H1 (cell line): ENCODE measurements around the gene TRAPPC5. TPM values are rescaled to one million over a fixed set of nuclear protein-coding genes. Genes with fewer than 3 reads are reported as not detected.

Experiments used
- CTCF ChIA-PET: fragments of 300-600 bp; sonication (Branson Sonifier 250); formaldehyde crosslinking; loops from one replicate; lab custom pipeline; 2021; ENCODE audit not compliant: partially characterized antibody; lab: Charles Lee
- POLR2A ChIA-PET: fragments of 300-600 bp; sonication (Branson Sonifier 250); formaldehyde crosslinking; loops from one replicate; lab custom pipeline; 2021; ENCODE audit warnings: inconsistent platforms; ENCODE audit not compliant: partially characterized antibody; lab: Charles Lee
- DNase-seq, 2 experiments: peaks; one replicate each; pipeline versions ENCODE4 v3.0.0 to v3.0.0-alpha.2; 2010 to 2022; ENCODE audit warnings: low spot score in 2 of 2, low read depth in 1 of 2, mixed read lengths in 1 of 2
- FAIRE-seq: peaks from 2 replicates; lab custom pipeline; 2011; peaks lifted over from hg19 to GRCh38; lab: Jason Lieb, UNC
- H2AFZ ChIP-seq: 2 replicates; pipeline ENCODE4 v1.8.1; 2012; ENCODE audit warnings: low read length, inconsistent platforms
- H2AK5ac ChIP-seq: 2 replicates; pipeline ENCODE4 v1.6.1; 2013; ENCODE audit warnings: low read depth, low read length
- H2BK120ac ChIP-seq: replicated peaks from 2 replicates; pipeline ENCODE3; 2013; ENCODE audit warnings: low read depth, low read length, inconsistent platforms
- H2BK12ac ChIP-seq: 2 replicates; pipeline ENCODE4 v1.6.1; 2013; ENCODE audit warnings: low read depth, low read length
- H2BK15ac ChIP-seq: 2 replicates; pipeline ENCODE4 v1.6.1; 2013; ENCODE audit warnings: low read length
- H2BK20ac ChIP-seq: 2 replicates; pipeline ENCODE4 v1.6.1; 2013; ENCODE audit warnings: low read length
- H2BK5ac ChIP-seq: 2 replicates; pipeline ENCODE4 v1.6.1; 2013; ENCODE audit warnings: low read depth, low read length
- H3K14ac ChIP-seq: 2 replicates; pipeline ENCODE4 v1.6.1; 2013; ENCODE audit warnings: inconsistent platforms; ENCODE audit not compliant: insufficient read length
- H3K18ac ChIP-seq: 2 replicates; pipeline ENCODE4 v1.6.1; 2013; ENCODE audit warnings: low read length; ENCODE audit errors: extremely low read depth
- H3K23ac ChIP-seq: 2 replicates; pipeline ENCODE4 v1.6.1; 2013; ENCODE audit warnings: inconsistent platforms; ENCODE audit not compliant: insufficient read length
- H3K23me2 ChIP-seq: 2 replicates; pipeline ENCODE4 v1.6.1; 2013; ENCODE audit warnings: low read depth, low read length
- H3K27ac ChIP-seq: 2 replicates; pipeline ENCODE4 v1.6.1; 2011; ENCODE audit warnings: low read depth, low read length, inconsistent platforms
- H3K27me3 ChIP-seq, 4 experiments: replicated peaks in 1 of 4; 1 replicate in 1 of 4; 2 replicates in 3 of 4; pipeline versions ENCODE4 v1.6.1 to v1.8.1; 2011 to 2013; ENCODE audit warnings: low read length in 3 of 4, mild to moderate bottlenecking in 3 of 4, inconsistent platforms in 2 of 4, mixed read lengths in 2 of 4, moderate library complexity in 1 of 4; ENCODE audit not compliant: control insufficient read depth in 3 of 4, insufficient read depth in 3 of 4; ENCODE audit errors: extremely low read depth in 1 of 4
- H3K36me3 ChIP-seq, 4 experiments: 2 replicates each; pipeline versions ENCODE4 v1.6.1 to v1.8.1; 2011 to 2013; ENCODE audit warnings: mild to moderate bottlenecking in 4 of 4, low read length in 3 of 4, moderate library complexity in 2 of 4, control low read depth in 1 of 4, inconsistent platforms in 1 of 4; ENCODE audit not compliant: insufficient read depth in 4 of 4, control insufficient read depth in 2 of 4
- H3K4ac ChIP-seq: replicated peaks from 2 replicates; pipeline ENCODE3; 2013; ENCODE audit warnings: low read length, low read depth, mixed read lengths, inconsistent platforms; ENCODE audit not compliant: insufficient read length
- H3K4me1 ChIP-seq, 4 experiments: replicated peaks in 1 of 4; 1 replicate in 1 of 4; 2 replicates in 3 of 4; pipeline versions ENCODE4 v1.6.1 to v1.8.1; 2011 to 2013; ENCODE audit warnings: low read length in 3 of 4, inconsistent platforms in 2 of 4, mixed read lengths in 1 of 4; ENCODE audit not compliant: insufficient read depth in 4 of 4, control insufficient read depth in 3 of 4
- H3K4me2 ChIP-seq, 2 experiments: 2 replicates each; pipeline versions ENCODE4 v1.6.1 to v1.8.1; 2011 to 2013; ENCODE audit warnings: low read depth in 2 of 2, low read length in 2 of 2, control low read depth in 1 of 2, inconsistent platforms in 1 of 2, mild to moderate bottlenecking in 1 of 2; ENCODE audit not compliant: insufficient read depth in 1 of 2
- H3K4me3 ChIP-seq, 4 experiments: fragments of 200-600, 300-600 bp in 1 of 4; sonication (generic), shearing (Covaris generic), sonication (Bioruptor Twin) in 1 of 4; 2 replicates each; pipeline versions ENCODE4 v1.5.1 to v1.8.1; 2011 to 2016; ENCODE audit warnings: low read length in 4 of 4, low read depth in 3 of 4, control low read depth in 2 of 4, inconsistent platforms in 2 of 4, mild to moderate bottlenecking in 2 of 4, mixed read lengths in 1 of 4, moderate library complexity in 1 of 4; ENCODE audit not compliant: insufficient read depth in 2 of 4; ENCODE audit errors: extremely low read depth in 1 of 4
- H3K56ac ChIP-seq: replicated peaks from 2 replicates; pipeline ENCODE3; 2013; ENCODE audit warnings: low read depth, mild to moderate bottlenecking, mixed read lengths, low read length, inconsistent platforms; ENCODE audit not compliant: insufficient read length
- H3K79me1 ChIP-seq: 2 replicates; pipeline ENCODE4 v1.6.1; 2013; ENCODE audit warnings: low read depth, low read length, control low read depth
- H3K79me2 ChIP-seq, 2 experiments: 2 replicates each; pipeline versions ENCODE4 v1.6.1 to v1.8.1; 2012 to 2013; ENCODE audit warnings: low read length in 2 of 2, mild to moderate bottlenecking in 2 of 2, inconsistent platforms in 1 of 2; ENCODE audit not compliant: insufficient read depth in 2 of 2, control insufficient read depth in 1 of 2
- H3K9ac ChIP-seq, 4 experiments: replicated peaks in 1 of 4; 1 replicate in 1 of 4; 2 replicates in 3 of 4; pipeline versions ENCODE4 v1.6.1 to v1.8.1; 2011 to 2013; ENCODE audit warnings: low read depth in 3 of 4, low read length in 3 of 4, control low read depth in 2 of 4, mild to moderate bottlenecking in 2 of 4, moderate library complexity in 2 of 4, inconsistent platforms in 1 of 4; ENCODE audit errors: extremely low read depth in 1 of 4
- H3K9me3 ChIP-seq, 2 experiments: 2 replicates each; pipeline versions ENCODE4 v1.6.1 to v1.8.1; 2012 to 2013; ENCODE audit warnings: mild to moderate bottlenecking in 2 of 2, moderate library complexity in 2 of 2, control low read depth in 1 of 2, inconsistent platforms in 1 of 2, low read depth in 1 of 2, low read length in 1 of 2, mixed read lengths in 1 of 2; ENCODE audit not compliant: insufficient read depth in 2 of 2
- H4K20me1 ChIP-seq, 2 experiments: replicated peaks in 1 of 2; 2 replicates each; pipeline versions ENCODE3 to v1.8.1; 2011 to 2013; ENCODE audit warnings: inconsistent platforms in 2 of 2, low read length in 2 of 2, mild to moderate bottlenecking in 1 of 2; ENCODE audit not compliant: insufficient read depth in 2 of 2, control insufficient read depth in 1 of 2
- H4K5ac ChIP-seq: 2 replicates; pipeline ENCODE4 v1.6.1; 2013; ENCODE audit warnings: low read length, low read depth, mixed read lengths, inconsistent platforms; ENCODE audit not compliant: insufficient read length
- H4K8ac ChIP-seq: 2 replicates; pipeline ENCODE4 v1.8.0; 2013; ENCODE audit warnings: mild to moderate bottlenecking, moderate library complexity, low read length, inconsistent platforms; ENCODE audit not compliant: insufficient read depth; ENCODE audit errors: extremely low read depth
- H4K91ac ChIP-seq: replicated peaks from 2 replicates; pipeline ENCODE3; 2013; ENCODE audit warnings: low read length, mixed read lengths, inconsistent platforms; ENCODE audit not compliant: insufficient read length
- WGBS, 2 experiments: shearing (Covaris generic) in 1 of 2; methylation state at CpG; one replicate each; pipeline versions ENCODE4 v1.1.6 to v1.1.7; 2013 to 2015; ENCODE audit warnings: low lambda C conversion rate in 2 of 2, mixed read lengths in 2 of 2, inconsistent platforms in 1 of 2, low coverage in 1 of 2, missing lambda C conversion rate in 1 of 2; ENCODE audit not compliant: insufficient replicate concordance in 2 of 2, insufficient coverage in 1 of 2, insufficient read length in 1 of 2; ENCODE audit errors: extremely low coverage in 1 of 2, missing lambda C conversion rate in 1 of 2; 5-methylcytosine and 5-hydroxymethylcytosine counted together
- polyA plus RNA-seq, 7 experiments: library from polyadenylated mRNA; depleted of rRNA in 3 of 7; stranded (reverse) in 5 of 7; unstranded in 2 of 7; fragments of >200 nt in 5 of 7; fragments of 200-250 nt in 2 of 7; gene quantifications; 1 replicate in 5 of 7; 2 replicates in 1 of 7; 4 replicates in 1 of 7; pipeline versions ENCODE4 v1.2.1 to v1.2.3, GENCODE V29; 2011 to 2013; ENCODE audit warnings: missing spikeins in 2 of 7, mixed read lengths in 2 of 7
- total RNA-seq: library from RNA; stranded (reverse); fragmentation: NEBNext Ultra II Directional; extraction: Animal tissue kit (Norgen Biotek cat#: 25700); gene quantifications from 2 replicates; pipeline ENCODE4 v1.2.1, GENCODE V29; 2021

The TRAPPC5 gene
- total and polyA plus RNA-seq, 2 of the 8 experiments (the other 6 are each of a cell fraction or from before 2014, with no cell fraction given): 109 to 120 TPM

DNA sequence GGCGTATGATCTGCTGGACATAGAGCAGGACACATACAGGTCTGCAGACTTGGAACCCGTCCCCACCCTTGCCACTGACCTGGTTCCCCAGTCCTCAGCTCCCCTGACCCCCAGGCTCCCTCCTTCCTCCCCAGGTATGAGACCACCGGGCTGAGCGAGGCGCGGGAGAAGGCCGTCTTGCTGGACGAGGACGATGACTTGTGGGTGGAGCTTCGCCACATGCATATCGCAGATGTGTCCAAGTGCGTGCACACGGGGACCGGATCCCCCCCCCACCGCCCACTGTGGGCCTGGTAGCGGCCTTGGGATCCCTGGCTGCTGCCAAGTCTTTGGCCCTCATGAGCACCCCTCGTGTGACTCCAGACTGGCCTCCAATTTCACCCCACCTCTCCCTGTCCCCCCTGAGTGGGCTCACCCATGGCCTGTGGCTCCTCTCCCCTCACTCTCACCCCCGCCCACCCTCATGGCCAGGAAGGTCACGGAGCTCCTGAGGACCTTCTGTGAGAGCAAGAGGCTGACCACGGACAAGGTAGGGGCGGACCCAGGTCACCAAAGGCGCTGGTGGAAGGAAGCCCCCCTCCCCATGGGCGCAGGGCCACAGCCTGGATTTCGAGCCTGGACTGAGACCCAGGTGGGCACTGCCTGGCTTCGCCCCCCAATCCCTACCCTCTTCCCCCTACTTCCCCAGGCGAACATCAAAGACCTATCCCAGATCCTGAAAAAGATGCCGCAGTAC, 38.2 kb upstream of the TRAPPC5 start:
- Histone ChIP-seq H2BK12ac (no peak overlapping the region), H4K8ac (no peak overlapping the region), H3K9ac (no peak overlapping the region), H3K4me3 (no peak overlapping the region), H4K91ac (no peak overlapping the region), H2AK5ac (0 out of 2 replicates have a peak overlapping the region, but pooled peaks have one; percentile 24), H3K14ac (no peak overlapping the region), H4K5ac (no peak overlapping the region), H3K4me2 (no peak overlapping the region), H2BK120ac (no peak overlapping the region), H2AFZ (no peak overlapping the region), H2BK15ac (no peak overlapping the region), H3K56ac (no peak overlapping the region), H3K23me2 (peaks cover 5% of the 10 kb centered on the region; the same call in 1 of the 2 replicates), H3K27ac (no peak overlapping the region), H3K79me2 (peaks cover 0 to 3% of the 10 kb centered on the region in 2 experiments; a peak in 1 of 4 replicates), H3K4me1 (peaks cover 0 to 8% (median under 1%) of the 10 kb centered on the region in 4 experiments; a peak in 3 of 7 replicates), H4K20me1 (peaks cover 0 to 18% of the 10 kb centered on the region in 2 experiments), H3K23ac (no peak overlapping the region), H2BK5ac (no peak overlapping the region), H3K79me1 (no peaks in the 10 kb centered on the region; the same call in 1 of the 2 replicates), H3K36me3 (peaks cover 0 to 6% (median 2%) of the 10 kb centered on the region in 4 experiments; a peak in 2 of 8 replicates), H2BK20ac (no peak overlapping the region), H3K27me3 (no peaks in the 10 kb centered on the region), H3K18ac (no peak overlapping the region), H3K9me3 (no peaks in the 10 kb centered on the region; a peak in 1 of 4 replicates), H3K4ac (no peak overlapping the region)
- 85% methylated on average over 11 of the region's 27 CpGs; no CpG with 5 or more reads in 1 of the 2 experiments for WGBS, 2 experiments
- FAIRE-seq (no peak), DNase-seq (no peak)
- POLR2A ChIA-PET: interaction anchor here (0.6 to 2.3 kb wide), 8 partner anchors 9 to 189 kb away, joined by 3 to 11 read pairs (median 3); partner anchors contain the start of genes PCP2, PET100, TRAPPC5 and XAB2
- CTCF ChIA-PET: interaction anchor here (0.6 to 2.1 kb wide), 8 partner anchors 8 to 892 kb away, joined by 3 to 7 read pairs (median 4); no protein-coding TSS in a partner anchor
